GM12878 (cell line): Measurements from ENCODE around the gene UBA6. TPM values are rescaled to one million over a fixed set of nuclear protein-coding genes. Genes with fewer than 3 reads are reported as not detected.

ENCODE experiments used
- ATAC-seq: fragments of 200-7000 bp; cut with Tn5 transposase; 3 replicates; pipeline ENCODE4 v1.9.1; 2020; ENCODE audit warnings: mild to moderate bottlenecking, moderate library complexity
- BruUV-seq: library from RNA; stranded (reverse); fragments of 400-500 nt; replicated peaks from 2 replicates; lab custom pipeline; 2021; lab: Mats Ljungman, UMichigan
- CTCF ChIA-PET: fragments of 300-600 bp; sonication (Branson Sonifier 250); formaldehyde crosslinking; extraction: SDS; loops from one replicate; lab custom pipeline; 2021; ENCODE audit warnings: inconsistent platforms; lab: Yijun Ruan, JAX
- POLR2A ChIA-PET: fragments of 350-600 bp; formaldehyde crosslinking; extraction: SDS; loops from one replicate; lab custom pipeline; 2021; ENCODE audit warnings: inconsistent platforms; lab: Charles Lee
- RAD21 ChIA-PET: fragments of 300-600 bp; sonication (Branson Sonifier 250); formaldehyde crosslinking; loops from one replicate; lab custom pipeline; 2023; ENCODE audit warnings: antibody characterized with exemption; ENCODE audit not compliant: unreplicated experiment; lab: Charles Lee
- SMC1A ChIA-PET: fragments of 300-600 bp; sonication (Branson Sonifier 250); formaldehyde crosslinking; loops from one replicate; lab custom pipeline; 2023; ENCODE audit not compliant: unreplicated experiment, uncharacterized antibody; lab: Charles Lee
- DNase-seq: peaks from one replicate; pipeline ENCODE4 v3.0.0-alpha.2; 2011; ENCODE audit warnings: low read depth, low spot score
- FAIRE-seq: peaks from 3 replicates; lab custom pipeline; 2011; peaks lifted over from hg19 to GRCh38; lab: Jason Lieb, UNC
- H2AFZ ChIP-seq: 2 replicates; pipeline ENCODE4 v1.6.0; 2011; ENCODE audit warnings: low read depth, low read length, control low read depth; ENCODE audit not compliant: control insufficient read depth
- H3K27ac ChIP-seq: 2 replicates; pipeline ENCODE4 v1.5.1; 2011; ENCODE audit warnings: control low read depth; ENCODE audit not compliant: control insufficient read depth, insufficient read depth
- H3K27me3 ChIP-seq, 2 experiments: replicated peaks in 1 of 2; 2 replicates each; pipeline versions ENCODE4 v1.6.0 to v1.6.1; 2011; ENCODE audit warnings: low read length in 1 of 2; ENCODE audit not compliant: control insufficient read depth in 2 of 2, insufficient read depth in 2 of 2
- H3K36me3 ChIP-seq, 2 experiments: 2 replicates each; pipeline ENCODE4 v1.5.1; 2011; ENCODE audit warnings: low read length in 1 of 2; ENCODE audit not compliant: control insufficient read depth in 2 of 2, insufficient read depth in 2 of 2
- H3K4me1 ChIP-seq: 2 replicates; pipeline ENCODE4 v1.6.1; 2011; ENCODE audit warnings: mild to moderate bottlenecking, low read length, moderate library complexity, mixed read lengths; ENCODE audit not compliant: control insufficient read depth, insufficient read depth
- H3K4me2 ChIP-seq: 2 replicates; pipeline ENCODE4 v1.6.0; 2011; ENCODE audit warnings: control low read depth; ENCODE audit not compliant: control insufficient read depth, insufficient read depth
- H3K4me3 ChIP-seq: fragments of 200-600 bp; sonication (generic); 2 replicates; pipeline ENCODE4 v1.5.1; 2016
- H3K79me2 ChIP-seq: 2 replicates; pipeline ENCODE4 v1.6.0; 2011; ENCODE audit warnings: low read length; ENCODE audit not compliant: control insufficient read depth, insufficient read depth
- H3K9ac ChIP-seq: 2 replicates; pipeline ENCODE4 v1.8.0; 2011; ENCODE audit warnings: low read length, control low read depth, mixed read lengths; ENCODE audit not compliant: control insufficient read depth, insufficient read depth
- H3K9me3 ChIP-seq: replicated peaks from 3 replicates; pipeline ENCODE4 v1.5.1; 2011; ENCODE audit warnings: mild to moderate bottlenecking, low read length; ENCODE audit not compliant: control insufficient read depth, insufficient read depth
- H4K20me1 ChIP-seq: 2 replicates; pipeline ENCODE4 v1.6.0; 2011; ENCODE audit not compliant: control insufficient read depth, insufficient read depth
- BCL3 ChIP-seq: IDR thresholded peaks from 2 replicates; pipeline ENCODE4 v1.6.1; 2011; ENCODE audit warnings: borderline replicate concordance, low read depth, mild to moderate bottlenecking, moderate library complexity, low read length; ENCODE audit not compliant: insufficient read depth, poor library complexity, severe bottlenecking
- ZNF207 ChIP-seq: fragments of 450-650 bp; IDR thresholded peaks from 2 replicates; pipeline ENCODE4 v1.6.1; 2014; ENCODE audit warnings: antibody characterized with exemption, mild to moderate bottlenecking, borderline replicate concordance
- ZNF217 ChIP-seq: fragments of 450-650 bp; IDR thresholded peaks from 2 replicates; pipeline ENCODE4 v1.6.1; 2017; ENCODE audit warnings: antibody characterized with exemption, mild to moderate bottlenecking
- WGBS: methylation state at CpG from one replicate; pipeline ENCODE4 v1.1.6; 2016; ENCODE audit warnings: low lambda C conversion rate; ENCODE audit not compliant: insufficient replicate concordance, insufficient coverage; ENCODE audit errors: missing lambda C conversion rate; 5-methylcytosine and 5-hydroxymethylcytosine counted together
- in situ Hi-C: fragments of 300-500 bp; cut with MboI; formaldehyde crosslinking; loops from 9 replicates; pipeline ENCODE4 v1.14.3; 2018; ENCODE audit warnings: mixed read lengths
- intact Hi-C: fragments of 100-400 bp; cut with micrococcal nuclease; formaldehyde crosslinking; loops from one replicate; pipeline ENCODE4 v1.14.2; 2022; ENCODE audit not compliant: unreplicated experiment
- polyA plus RNA-seq, 11 experiments: library from polyadenylated mRNA; depleted of rRNA in 4 of 11; unstranded in 6 of 11; stranded (reverse) in 5 of 11; fragments of >200 nt; fragmentation: Nextera tagmentation in 4 of 11; fragmentation: Illumina TruSeq in 1 of 11; extraction: Ambion mirVana in 4 of 11; extraction: Trizol in 1 of 11; gene quantifications; 1 replicate in 1 of 11; 2 replicates in 10 of 11; pipeline versions ENCODE4 v1.2.1 to v1.2.3, GENCODE V29; 2011 to 2016; ENCODE audit warnings: inconsistent platforms in 2 of 11, missing spikeins in 2 of 11, low read depth in 1 of 11
- total RNA-seq, 4 experiments: library from RNA; depleted of rRNA in 3 of 4; stranded (reverse); fragments of >200 nt in 3 of 4; fragmentation: Illumina TruSeq in 1 of 4; extraction: Trizol in 1 of 4; gene quantifications; 2 replicates each; pipeline versions ENCODE4 v1.2.1 to v1.2.3, GENCODE V29; 2013 to 2021

UBA6 gene
- total and polyA plus RNA-seq, 10 of the 15 experiments (the other 5 are each of a cell fraction or from before 2014, with no cell fraction given) = 7.9 to 70.6 (median 34.7) TPM

GRCh38 chr4:67714248-67714583 is 13.3 kb upstream of the UBA6 start:
- no TSS peak for BruUV-seq
- ChIA-PET SMC1A (interaction anchor here (0.6 to 1.3 kb wide), 5 partner anchors 12 to 167 kb away, joined by 3 to 11 read pairs (median 4); partner anchors contain the start of gene UBA6), CTCF (interaction anchor here (1.6 to 2.5 kb wide), 2 partner anchors 13 to 195 kb away, joined by 3 to 9 read pairs; partner anchors contain the start of gene UBA6), RAD21 (no interaction called here), POLR2A (no interaction called here)
- no peaks in the 10 kb centered on the region for H4K20me1 ChIP-seq
- WGBS = 80% methylated on average over 1 of the region's 1 CpG
- peak; percentile 77 for ATAC-seq
- no peak overlapping the region for H3K9ac ChIP-seq
- no peak overlapping the region for H2AFZ ChIP-seq
- in situ Hi-C loops = no loop called here
- H3K27ac ChIP-seq = no peak overlapping the region
- DNase-seq = no peak
- no peaks in the 10 kb centered on the region for H3K27me3 ChIP-seq
- H3K79me2 ChIP-seq = no peaks in the 10 kb centered on the region; the same call in 1 of the 2 replicates
- H3K36me3 ChIP-seq = no peaks in the 10 kb centered on the region
- TF ChIP-seq ZNF207 = no peak
- no peak overlapping the region for H3K4me2 ChIP-seq
- no peak overlapping the region for H3K4me3 ChIP-seq
- intact Hi-C loops = no loop called here
- no peaks in the 10 kb centered on the region for H3K9me3 ChIP-seq
- H3K4me1 ChIP-seq = no peaks in the 10 kb centered on the region
- FAIRE-seq = no peak

- SMC1A ChIA-PET = interaction anchor here (1.0 to 1.3 kb wide), 4 partner anchors 12 to 160 kb away, joined by 3 to 11 read pairs (median 5); partner anchors contain the start of gene UBA6
- no peaks in the 10 kb centered on the region for H3K36me3 ChIP-seq
- no peak overlapping the region for H3K27ac ChIP-seq
- TF ChIP-seq ZNF217 (no peak), BCL3 (peak; percentile 76)
- DNase-seq (no peak), FAIRE-seq (no peak), ATAC-seq (no peak)
- POLR2A ChIA-PET = interaction anchor here (0.5 to 0.6 kb wide), 2 partner anchors 40 to 1244 kb away, joined by 3 read pairs; no protein-coding TSS in a partner anchor
- H3K27me3 ChIP-seq = no peaks in the 10 kb centered on the region
- H3K9ac ChIP-seq = no peak overlapping the region
- no peaks in the 10 kb centered on the region for H4K20me1 ChIP-seq
- H3K4me2 ChIP-seq = no peak overlapping the region
- intact Hi-C loops = no loop called here
- no peak overlapping the region for H2AFZ ChIP-seq
- RAD21 ChIA-PET = no interaction called here
- H3K4me3 ChIP-seq = no peak overlapping the region
- in situ Hi-C loops = no loop called here
- no peaks in the 10 kb centered on the region for H3K4me1 ChIP-seq
- H3K79me2 ChIP-seq = no peaks in the 10 kb centered on the region; the same call in 1 of the 2 replicates
- WGBS = 81% methylated on average over 12 of the region's 12 CpGs
- BruUV-seq = no TSS peak
- CTCF ChIA-PET = interaction anchor here (2.5 kb wide), 1 partner anchor 13 kb away, joined by 9 read pairs; the partner anchor contains the start of gene UBA6
- H3K9me3 ChIP-seq = no peaks in the 10 kb centered on the region
Measured at GRCh38 chr4:67713529-67714247, 12.7 kb upstream of the UBA6 start.
